ENCODE results near the gene ABHD11. TPM values are rescaled to one million over a fixed set of nuclear protein-coding genes. Genes with fewer than 3 reads are reported as not detected.
A peak's percentile ranks its signal among the peaks of the same experiment; 100 is the strongest.

ABHD11 gene
- total and polyA plus RNA-seq, 10 donors, result 11.4 to 26.0 (median 17.8) TPM

DNA sequence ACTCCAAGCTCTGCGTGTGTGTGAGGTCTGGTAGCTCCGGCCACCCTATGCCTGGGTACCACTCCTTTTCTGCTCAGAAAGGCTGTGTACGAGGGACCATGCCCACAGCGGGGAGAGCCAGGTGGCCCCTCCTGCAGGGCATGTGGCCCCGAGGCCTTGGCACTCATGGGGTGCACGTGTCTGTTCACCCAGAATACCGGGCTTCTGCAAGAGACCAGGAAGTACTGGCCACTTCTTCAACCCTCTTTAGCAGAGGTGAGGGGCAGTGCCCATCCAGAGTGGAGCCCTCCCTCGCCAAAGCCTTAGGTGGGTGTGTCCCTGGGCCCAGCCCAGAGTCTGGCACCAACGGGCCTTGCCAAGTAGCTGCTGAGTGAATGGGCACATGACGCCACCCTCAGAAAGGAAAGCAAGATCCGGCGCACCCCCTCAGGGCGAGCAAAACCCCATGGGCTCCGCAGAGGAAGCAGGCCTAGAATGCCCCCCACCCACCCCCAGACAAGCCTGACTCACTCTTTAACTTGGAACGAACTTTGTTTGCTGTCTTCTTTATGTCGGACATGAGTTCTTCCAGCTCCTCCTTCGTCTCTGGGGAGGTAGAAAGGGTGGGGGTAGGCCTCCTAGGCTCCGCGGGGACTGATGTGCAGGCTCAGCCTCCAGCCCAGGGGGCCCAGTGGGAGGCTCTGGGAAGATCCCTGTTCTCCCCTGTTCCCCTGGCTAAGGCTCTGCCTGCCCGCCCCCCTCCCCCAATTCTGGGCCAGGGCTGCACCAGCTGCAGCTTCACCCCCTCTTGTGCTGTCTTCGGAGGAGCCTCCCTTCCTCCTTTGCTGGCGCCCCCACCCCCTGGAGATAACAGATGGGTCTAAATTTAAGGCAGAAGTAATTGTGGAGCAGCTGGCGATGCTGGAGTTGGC, 33.7 kb downstream of the ABHD11 start:
- intact Hi-C loops (cut with DNase I; ENCODE audit: low total_unique reads), result no loop called here
- DNase-seq, result no peak
- TF ChIP-seq POLR2AphosphoS5 (IDR thresholded peaks at IDR 0.05), result no peak
- TF ChIP-seq, protein P1, sequence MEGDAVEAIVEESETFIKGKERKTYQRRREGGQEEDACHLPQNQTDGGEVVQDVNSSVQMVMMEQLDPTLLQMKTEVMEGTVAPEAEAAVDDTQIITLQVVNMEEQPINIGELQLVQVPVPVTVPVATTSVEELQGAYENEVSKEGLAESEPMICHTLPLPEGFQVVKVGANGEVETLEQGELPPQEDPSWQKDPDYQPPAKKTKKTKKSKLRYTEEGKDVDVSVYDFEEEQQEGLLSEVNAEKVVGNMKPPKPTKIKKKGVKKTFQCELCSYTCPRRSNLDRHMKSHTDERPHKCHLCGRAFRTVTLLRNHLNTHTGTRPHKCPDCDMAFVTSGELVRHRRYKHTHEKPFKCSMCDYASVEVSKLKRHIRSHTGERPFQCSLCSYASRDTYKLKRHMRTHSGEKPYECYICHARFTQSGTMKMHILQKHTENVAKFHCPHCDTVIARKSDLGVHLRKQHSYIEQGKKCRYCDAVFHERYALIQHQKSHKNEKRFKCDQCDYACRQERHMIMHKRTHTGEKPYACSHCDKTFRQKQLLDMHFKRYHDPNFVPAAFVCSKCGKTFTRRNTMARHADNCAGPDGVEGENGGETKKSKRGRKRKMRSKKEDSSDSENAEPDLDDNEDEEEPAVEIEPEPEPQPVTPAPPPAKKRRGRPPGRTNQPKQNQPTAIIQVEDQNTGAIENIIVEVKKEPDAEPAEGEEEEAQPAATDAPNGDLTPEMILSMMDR (IDR thresholded peaks at IDR 0.05 in 8 of 11, conservative IDR thresholded peaks at IDR 0.05 in 3 of 11), result no peak
- no peak for TF ChIP-seq POLR2A (IDR thresholded peaks at IDR 0.05)
- H3K4me3 ChIP-seq, result no peak overlapping the region
- H3K27ac ChIP-seq, result no peak overlapping the region
- 80 to 82% (median 82%) methylated on average over 17 to 23 of the region's 23 CpGs for WGBS, 5 donors
- peaks cover 0 to 31% (median 17%) of the 10 kb centered on the region in 6 donors for H3K4me1 ChIP-seq
- peaks cover 0 to 51% (median 2%) of the 10 kb centered on the region in 6 donors for H3K36me3 ChIP-seq
- H3K27me3 ChIP-seq (replicated peaks in 1 of 7), result peaks cover 0 to 11% (median 0%) of the 10 kb centered on the region in 7 donors
- H3K9me3 ChIP-seq, result no peaks in the 10 kb centered on the region

DNA sequence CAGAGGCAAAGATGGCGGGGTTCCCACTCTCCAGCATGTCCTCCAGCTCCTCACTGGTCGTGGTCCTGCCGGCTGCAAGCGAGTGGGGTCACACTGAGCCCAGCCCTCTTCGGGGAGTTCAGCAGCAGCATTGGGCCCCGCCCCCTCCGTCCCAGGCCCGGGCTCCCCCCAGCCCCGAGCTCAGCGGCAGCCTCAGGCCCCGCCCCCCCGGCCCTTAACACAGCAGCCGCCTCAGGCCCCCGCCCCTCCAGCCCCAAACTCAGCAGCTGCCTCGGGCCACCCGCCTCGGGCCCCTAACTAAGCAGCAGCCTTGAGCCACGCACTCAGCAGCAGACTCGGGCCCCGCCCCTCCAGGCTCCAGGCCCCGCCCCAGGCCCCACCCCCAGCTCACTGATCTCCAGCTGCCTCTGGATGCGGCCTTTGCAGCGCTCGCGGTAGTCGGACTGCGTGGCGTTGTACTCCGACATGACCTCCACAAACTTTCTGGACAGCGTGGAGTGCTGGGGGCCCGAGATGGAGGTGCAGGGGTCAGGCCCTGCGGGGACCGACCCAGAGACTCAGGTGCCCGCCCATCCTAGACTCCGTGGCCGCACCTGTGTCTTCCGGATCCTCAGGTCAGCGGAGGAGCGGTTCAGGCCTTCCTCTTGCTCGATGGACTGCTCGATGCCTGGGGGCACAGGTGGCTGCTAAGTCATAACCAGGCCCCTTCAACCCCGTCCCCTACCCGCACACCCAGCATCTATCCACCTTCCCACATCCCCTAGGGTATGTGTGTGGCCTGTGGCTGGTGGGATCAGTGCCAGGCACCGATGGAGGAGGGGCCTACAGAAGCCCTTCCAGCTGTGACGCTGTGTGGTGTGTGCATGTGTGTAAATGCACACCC, 34.6 kb downstream of the ABHD11 start:
- H3K9me3 ChIP-seq, result no peaks in the 10 kb centered on the region
- TF ChIP-seq, protein P1 (IDR thresholded peaks at IDR 0.05 in 8 of 11, conservative IDR thresholded peaks at IDR 0.05 in 3 of 11), result no peak
- TF ChIP-seq POLR2A (IDR thresholded peaks at IDR 0.05) (no peak), POLR2AphosphoS5 (IDR thresholded peaks at IDR 0.05) (no peak)
- H3K4me3 ChIP-seq, result peak overlapping the region in 6 of 8 donors; percentile 9 to 59 (median 29)
- WGBS, 5 donors, result 27 to 34% (median 28%) methylated on average over 17 to 45 of the region's 45 CpGs
- peak; percentile 80 for DNase-seq
- peaks cover 0 to 11% (median 0%) of the 10 kb centered on the region in 7 donors for H3K27me3 ChIP-seq (replicated peaks in 1 of 7)
- intact Hi-C loops (cut with DNase I; ENCODE audit: low total_unique reads), result no loop called here
- peaks cover 0 to 60% (median 11%) of the 10 kb centered on the region in 6 donors for H3K36me3 ChIP-seq
- H3K27ac ChIP-seq, result no peak overlapping the region
- peaks cover 0 to 31% (median 17%) of the 10 kb centered on the region in 6 donors for H3K4me1 ChIP-seq

DNA sequence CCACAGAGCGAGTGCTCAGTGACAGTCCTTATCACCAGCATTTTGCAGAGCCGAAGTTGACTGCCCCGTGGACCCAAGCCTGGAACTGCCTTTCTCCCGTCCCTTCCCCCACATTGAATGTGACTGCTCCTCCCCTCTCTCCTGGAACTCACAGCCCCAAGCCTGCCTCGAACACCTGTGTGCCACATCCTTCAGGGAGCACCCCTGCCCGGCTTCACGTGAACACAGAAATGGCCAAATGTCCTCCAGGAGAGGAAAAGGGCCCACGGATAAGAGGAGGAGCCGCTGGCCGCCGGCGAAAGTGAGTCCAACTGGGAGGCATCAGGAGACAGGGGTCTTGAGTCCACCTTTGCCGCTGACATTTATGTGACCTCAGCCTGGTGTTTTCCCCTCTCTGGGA, 35.4 kb downstream of the ABHD11 start:
- WGBS, 5 donors, result 56 to 77% (median 61%) methylated on average over 9 to 13 of the region's 13 CpGs
- H3K27me3 ChIP-seq (replicated peaks in 1 of 7), result peaks cover 0 to 11% (median 0%) of the 10 kb centered on the region in 7 donors

More for the DNA sequence above, 35.4 kb downstream of the ABHD11 start:
- Histone ChIP-seq H3K9me3 (no peaks in the 10 kb centered on the region), H3K27ac (no peak overlapping the region), H3K36me3 (peaks cover 0 to 63% (median 17%) of the 10 kb centered on the region in 6 donors), H3K4me1 (peaks cover 0 to 31% (median 17%) of the 10 kb centered on the region in 6 donors), H3K4me3 (no peak overlapping the region)
- intact Hi-C loops (cut with DNase I; ENCODE audit: low total_unique reads), result no loop called here
- no peak for DNase-seq
- no peak for TF ChIP-seq POLR2AphosphoS5 (IDR thresholded peaks at IDR 0.05)
- TF ChIP-seq POLR2A (IDR thresholded peaks at IDR 0.05), result no peak
- TF ChIP-seq, protein P1 (IDR thresholded peaks at IDR 0.05 in 8 of 11, conservative IDR thresholded peaks at IDR 0.05 in 3 of 11), result no peak
